ENCODE data around the gene SGO2. TPM values are rescaled to one million over a fixed set of nuclear protein-coding genes. Genes with fewer than 3 reads are reported as not detected.

SGO2 gene, protein sequence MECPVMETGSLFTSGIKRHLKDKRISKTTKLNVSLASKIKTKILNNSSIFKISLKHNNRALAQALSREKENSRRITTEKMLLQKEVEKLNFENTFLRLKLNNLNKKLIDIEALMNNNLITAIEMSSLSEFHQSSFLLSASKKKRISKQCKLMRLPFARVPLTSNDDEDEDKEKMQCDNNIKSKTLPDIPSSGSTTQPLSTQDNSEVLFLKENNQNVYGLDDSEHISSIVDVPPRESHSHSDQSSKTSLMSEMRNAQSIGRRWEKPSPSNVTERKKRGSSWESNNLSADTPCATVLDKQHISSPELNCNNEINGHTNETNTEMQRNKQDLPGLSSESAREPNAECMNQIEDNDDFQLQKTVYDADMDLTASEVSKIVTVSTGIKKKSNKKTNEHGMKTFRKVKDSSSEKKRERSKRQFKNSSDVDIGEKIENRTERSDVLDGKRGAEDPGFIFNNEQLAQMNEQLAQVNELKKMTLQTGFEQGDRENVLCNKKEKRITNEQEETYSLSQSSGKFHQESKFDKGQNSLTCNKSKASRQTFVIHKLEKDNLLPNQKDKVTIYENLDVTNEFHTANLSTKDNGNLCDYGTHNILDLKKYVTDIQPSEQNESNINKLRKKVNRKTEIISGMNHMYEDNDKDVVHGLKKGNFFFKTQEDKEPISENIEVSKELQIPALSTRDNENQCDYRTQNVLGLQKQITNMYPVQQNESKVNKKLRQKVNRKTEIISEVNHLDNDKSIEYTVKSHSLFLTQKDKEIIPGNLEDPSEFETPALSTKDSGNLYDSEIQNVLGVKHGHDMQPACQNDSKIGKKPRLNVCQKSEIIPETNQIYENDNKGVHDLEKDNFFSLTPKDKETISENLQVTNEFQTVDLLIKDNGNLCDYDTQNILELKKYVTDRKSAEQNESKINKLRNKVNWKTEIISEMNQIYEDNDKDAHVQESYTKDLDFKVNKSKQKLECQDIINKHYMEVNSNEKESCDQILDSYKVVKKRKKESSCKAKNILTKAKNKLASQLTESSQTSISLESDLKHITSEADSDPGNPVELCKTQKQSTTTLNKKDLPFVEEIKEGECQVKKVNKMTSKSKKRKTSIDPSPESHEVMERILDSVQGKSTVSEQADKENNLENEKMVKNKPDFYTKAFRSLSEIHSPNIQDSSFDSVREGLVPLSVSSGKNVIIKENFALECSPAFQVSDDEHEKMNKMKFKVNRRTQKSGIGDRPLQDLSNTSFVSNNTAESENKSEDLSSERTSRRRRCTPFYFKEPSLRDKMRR
- total RNA-seq (2014; rRNA removed; shearing (Covaris generic)): 43.9 and 50.3 TPM in 2 replicates

- no peaks in the 10 kb centered on the region for H3K27me3 ChIP-seq
- H3K9me3 ChIP-seq (replicated peaks): no peaks in the 10 kb centered on the region
- peak; percentile 96 to 97 for DNase-seq
- peaks cover 9% of the 10 kb centered on the region for H3K4me1 ChIP-seq
- peak within 1 kb of the TSS; percentile 88 for H3K4me3 ChIP-seq
- H3K36me3 ChIP-seq: no peaks in the 10 kb centered on the region
- H3K27ac ChIP-seq: peak within 1 kb of the TSS; percentile 80
These were observed at the start of gene SGO2 for GRCh38 chr2:200525882-200526651. TSS of gene SGO2 (plus strand) at chr2:200526207. CDS start at chr2:200532976, 6,769 bp downstream.

GRCh38 chr2:200476836-200477235, 49.2 kb upstream of the SGO2 start:
- Histone ChIP-seq H3K4me1 (no peaks in the 10 kb centered on the region), H3K4me3 (no peak overlapping the region), H3K27ac (no peak overlapping the region), H3K9me3 (replicated peaks) (no peaks in the 10 kb centered on the region), H3K36me3 (peaks cover 89% of the 10 kb centered on the region), H3K27me3 (no peaks in the 10 kb centered on the region)
- no peak for DNase-seq

DNA sequence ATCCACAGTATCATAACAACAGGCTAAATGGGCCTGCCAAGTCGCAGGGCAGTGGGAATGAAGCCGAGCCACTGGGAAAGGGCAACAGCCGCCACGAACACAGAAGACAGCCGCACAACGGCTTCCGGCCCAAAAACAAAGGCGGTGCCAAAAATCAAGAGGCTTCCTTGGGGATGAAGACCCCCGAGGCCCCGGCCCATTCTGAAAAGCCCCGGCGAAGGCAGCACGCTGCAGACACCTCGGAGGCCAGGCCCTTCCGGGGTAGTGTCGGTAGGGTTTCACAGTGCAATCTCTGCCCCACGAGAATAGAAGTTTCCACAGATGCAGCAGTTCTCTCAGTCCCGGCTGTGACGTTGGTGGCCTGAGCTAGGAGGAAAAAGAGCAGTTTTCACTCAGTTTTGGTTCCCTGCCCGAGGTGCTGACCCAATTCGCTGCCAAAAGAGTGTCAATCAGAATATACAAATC, 48.3 kb upstream of the SGO2 start:
- H3K4me1 ChIP-seq: no peaks in the 10 kb centered on the region
- no peaks in the 10 kb centered on the region for H3K9me3 ChIP-seq (replicated peaks)
- H3K27ac ChIP-seq: no peak overlapping the region
- DNase-seq: no peak
- H3K36me3 ChIP-seq: peaks cover 85% of the 10 kb centered on the region
- H3K27me3 ChIP-seq: no peaks in the 10 kb centered on the region
- H3K4me3 ChIP-seq: no peak overlapping the region

- H3K4me3 ChIP-seq: no peak overlapping the region
- DNase-seq: no peak
- no peaks in the 10 kb centered on the region for H3K4me1 ChIP-seq
- H3K9me3 ChIP-seq (replicated peaks): no peaks in the 10 kb centered on the region
- peaks cover 79% of the 10 kb centered on the region for H3K36me3 ChIP-seq
- H3K27ac ChIP-seq: no peak overlapping the region
- H3K27me3 ChIP-seq: no peaks in the 10 kb centered on the region
These were observed 46.2 kb upstream of the SGO2 start for GRCh38 chr2:200479692-200480265.

GRCh38 chr2:200482194-200482593, 43.8 kb upstream of the SGO2 start:
- Histone ChIP-seq H3K27me3 (no peaks in the 10 kb centered on the region), H3K4me3 (no peak overlapping the region), H3K4me1 (peaks cover 4% of the 10 kb centered on the region; the same call in 1 of the 2 replicates), H3K27ac (no peak overlapping the region), H3K36me3 (peaks cover 55% of the 10 kb centered on the region), H3K9me3 (replicated peaks) (no peaks in the 10 kb centered on the region)
- no peak for DNase-seq

DNA sequence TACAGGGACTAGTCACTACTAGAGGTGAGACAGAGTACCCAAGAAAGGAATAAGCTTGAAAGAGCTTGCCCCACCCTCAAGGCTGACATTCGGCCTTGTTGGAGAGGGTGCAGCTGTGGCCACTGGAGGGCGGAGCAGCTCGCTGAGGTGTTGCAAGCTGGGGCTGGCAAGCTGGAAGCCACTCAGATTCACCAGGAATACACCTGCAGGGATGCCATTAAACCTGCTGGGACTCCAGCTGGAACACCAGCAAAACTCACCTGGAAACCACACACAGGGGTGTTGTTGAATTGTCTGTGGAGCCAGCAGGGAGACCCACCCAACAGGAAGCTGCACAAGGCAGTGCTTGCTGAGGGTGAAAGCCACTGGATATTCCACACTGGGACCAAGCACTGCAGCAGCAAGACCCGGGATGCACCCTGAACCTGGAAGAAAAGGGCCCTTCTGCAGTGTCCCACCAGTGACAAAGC, 42.2 kb upstream of the SGO2 start:
- peaks cover 6% of the 10 kb centered on the region; the same call in 1 of the 2 replicates for H3K4me1 ChIP-seq
- DNase-seq: peak; percentile 37 to 39
- no peaks in the 10 kb centered on the region for H3K9me3 ChIP-seq (replicated peaks)

DNA sequence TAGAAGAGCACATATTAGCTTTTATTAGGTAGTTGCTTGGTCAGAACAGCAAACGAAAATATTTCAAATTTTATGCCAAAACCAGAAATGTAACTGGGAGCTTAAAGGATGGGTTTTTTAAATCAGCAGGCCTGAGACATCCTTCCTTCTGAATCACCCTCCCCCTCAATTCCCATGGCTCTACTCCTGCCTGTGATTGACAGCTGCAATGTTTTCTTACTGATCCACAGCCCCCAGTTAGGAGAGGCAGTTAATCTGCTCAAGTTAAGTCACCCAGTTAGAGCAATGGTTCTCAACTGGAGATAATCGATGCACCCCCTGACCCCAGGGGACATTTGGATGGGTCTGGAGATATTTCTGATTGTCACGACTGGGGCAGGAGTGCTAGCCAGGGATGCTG, 41.1 kb upstream of the SGO2 start:
- H3K27ac ChIP-seq: no peak overlapping the region
- peaks cover 33% of the 10 kb centered on the region for H3K36me3 ChIP-seq
- no peaks in the 10 kb centered on the region for H3K9me3 ChIP-seq (replicated peaks)

More for the DNA sequence above, 42.2 kb upstream of the SGO2 start:
- Histone ChIP-seq H3K27ac (no peak overlapping the region), H3K36me3 (peaks cover 45% of the 10 kb centered on the region), H3K4me3 (no peak overlapping the region), H3K27me3 (no peaks in the 10 kb centered on the region)

GRCh38 chr2:200486529-200486928, 39.5 kb upstream of the SGO2 start:
- H3K4me1 ChIP-seq: peaks cover 6% of the 10 kb centered on the region; the same call in 1 of the 2 replicates
- peaks cover 28% of the 10 kb centered on the region for H3K36me3 ChIP-seq
- no peak overlapping the region for H3K4me3 ChIP-seq
- no peaks in the 10 kb centered on the region for H3K9me3 ChIP-seq (replicated peaks)
- H3K27ac ChIP-seq: no peak overlapping the region
- DNase-seq: no peak
- no peaks in the 10 kb centered on the region for H3K27me3 ChIP-seq

More for the DNA sequence above, 41.1 kb upstream of the SGO2 start:
- DNase-seq: no peak
- no peak overlapping the region for H3K4me3 ChIP-seq
- peaks cover 6% of the 10 kb centered on the region; the same call in 1 of the 2 replicates for H3K4me1 ChIP-seq
- H3K27me3 ChIP-seq: no peaks in the 10 kb centered on the region

DNA sequence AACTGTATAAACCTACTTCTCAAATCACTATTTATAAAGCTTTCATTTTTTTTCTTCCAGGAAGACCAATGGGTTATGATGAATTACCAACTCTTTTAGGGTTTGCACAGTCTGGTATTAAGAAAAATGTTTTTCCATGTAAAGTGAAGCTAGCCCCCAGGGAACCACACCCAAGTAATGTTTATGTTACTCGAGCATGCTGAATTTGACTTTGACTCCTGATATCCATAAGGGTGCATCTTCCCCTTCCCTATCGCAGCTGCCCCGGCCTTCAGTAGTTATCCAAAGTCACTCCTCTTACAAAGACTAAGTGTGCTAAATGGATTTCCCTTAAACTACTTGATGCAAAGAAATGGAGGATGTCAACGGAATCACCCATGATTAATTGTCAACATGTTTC, 37.8 kb upstream of the SGO2 start:
- Histone ChIP-seq H3K4me3 (no peak overlapping the region), H3K4me1 (peaks cover 6% of the 10 kb centered on the region; the same call in 1 of the 2 replicates), H3K27me3 (no peaks in the 10 kb centered on the region)

GRCh38 chr2:200490001-200490400, 36.0 kb upstream of the SGO2 start:
- Histone ChIP-seq H3K27ac (no peak overlapping the region), H3K4me3 (no peak overlapping the region), H3K27me3 (no peaks in the 10 kb centered on the region), H3K4me1 (peaks cover 6% of the 10 kb centered on the region; the same call in 1 of the 2 replicates), H3K36me3 (peaks cover 10% of the 10 kb centered on the region), H3K9me3 (replicated peaks) (no peaks in the 10 kb centered on the region)
- no peak for DNase-seq

More for the DNA sequence above, 37.8 kb upstream of the SGO2 start:
- Histone ChIP-seq H3K9me3 (replicated peaks) (no peaks in the 10 kb centered on the region), H3K27ac (no peak overlapping the region), H3K36me3 (peaks cover 17% of the 10 kb centered on the region)
- no peak for DNase-seq

DNA sequence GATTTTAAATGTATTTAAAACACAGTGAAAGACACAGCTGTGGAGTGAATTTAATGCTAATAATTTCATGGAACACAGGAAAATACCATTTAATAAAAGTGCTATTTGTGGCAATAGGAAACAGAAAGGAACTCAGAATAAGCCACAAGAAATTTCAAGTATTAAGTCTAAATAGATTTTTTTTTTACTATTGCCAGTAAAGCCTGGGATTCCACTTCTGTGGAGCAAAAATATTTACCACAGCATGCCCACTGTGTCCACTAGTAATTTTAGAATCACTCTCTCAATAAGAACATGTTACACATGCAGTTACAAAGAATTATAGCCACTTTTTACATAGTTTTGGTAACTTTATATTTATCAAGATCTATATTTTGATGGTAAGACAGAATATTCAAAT, 33.4 kb upstream of the SGO2 start:
- Histone ChIP-seq H3K36me3 (peaks cover 10% of the 10 kb centered on the region), H3K4me1 (no peaks in the 10 kb centered on the region), H3K27ac (no peak overlapping the region), H3K9me3 (replicated peaks) (no peaks in the 10 kb centered on the region), H3K4me3 (no peak overlapping the region), H3K27me3 (no peaks in the 10 kb centered on the region)
- no peak for DNase-seq

- H3K36me3 ChIP-seq: peaks cover 5% of the 10 kb centered on the region; the same call in 1 of the 2 replicates
- no peak overlapping the region for H3K4me3 ChIP-seq
- no peaks in the 10 kb centered on the region for H3K27me3 ChIP-seq
- no peaks in the 10 kb centered on the region for H3K9me3 ChIP-seq (replicated peaks)
- DNase-seq: no peak
- no peak overlapping the region for H3K27ac ChIP-seq
- H3K4me1 ChIP-seq: no peaks in the 10 kb centered on the region
These were observed 32.0 kb upstream of the SGO2 start for GRCh38 chr2:200494048-200494447.

- Histone ChIP-seq H3K4me1 (no peaks in the 10 kb centered on the region), H3K9me3 (replicated peaks) (no peaks in the 10 kb centered on the region), H3K27me3 (no peaks in the 10 kb centered on the region), H3K36me3 (no peaks in the 10 kb centered on the region), H3K27ac (no peak overlapping the region), H3K4me3 (no peak overlapping the region)
- DNase-seq: no peak
These were observed 29.3 kb upstream of the SGO2 start for GRCh38 chr2:200496696-200497095.
